Spleen (tissue), 11 donors: ENCODE data around the gene FAM114A1. TPM values are rescaled to one million over a fixed set of nuclear protein-coding genes. Genes with fewer than 3 reads are reported as not detected.
"Not testable (repeated sequence)": the region's sequence is repeated elsewhere in the genome, so short reads cannot be mapped to it uniquely, and the experiment has no call there.

Source experiments
- DNase-seq: peaks from one replicate; pipeline ENCODE4 v3.0.0-alpha.2; 2020
- H3K27ac ChIP-seq, 8 donors: fragments of 200-600 bp; sonication (generic) in 7 of 8; 1 replicate in 4 of 8; 2 replicates in 4 of 8; pipeline versions ENCODE4 v1.5.0 to v1.8.0; 2016 to 2021; ENCODE audit warnings: inconsistent platforms in 4 of 8, mild to moderate bottlenecking in 4 of 8, moderate library complexity in 1 of 8
- H3K27me3 ChIP-seq, 7 donors: fragments of 200-600 bp; sonication (generic) in 6 of 7; replicated peaks in 1 of 7; 1 replicate in 4 of 7; 2 replicates in 3 of 7; pipeline versions ENCODE4 v1.5.0 to v1.8.0; 2016 to 2021; ENCODE audit warnings: inconsistent platforms in 3 of 7, mild to moderate bottlenecking in 1 of 7
- H3K36me3 ChIP-seq, 6 donors: fragments of 200-600 bp; sonication (generic) in 5 of 6; 1 replicate in 4 of 6; 2 replicates in 2 of 6; pipeline versions ENCODE4 v1.5.0 to v1.8.0; 2016 to 2021; ENCODE audit warnings: inconsistent platforms in 2 of 6
- H3K4me1 ChIP-seq, 6 donors: fragments of 200-600 bp; sonication (generic) in 5 of 6; 1 replicate in 3 of 6; 2 replicates in 3 of 6; pipeline versions ENCODE4 v1.5.0 to v1.8.0; 2016 to 2021; ENCODE audit warnings: inconsistent platforms in 3 of 6
- H3K4me3 ChIP-seq, 8 donors: fragments of 200-600 bp; sonication (generic) in 7 of 8; 1 replicate in 4 of 8; 2 replicates in 4 of 8; pipeline versions ENCODE4 v1.5.0 to v1.8.0; 2016 to 2021; ENCODE audit warnings: inconsistent platforms in 4 of 8, mild to moderate bottlenecking in 4 of 8, moderate library complexity in 2 of 8
- H3K9me3 ChIP-seq, 8 donors: fragments of 200-600 bp; sonication (generic) in 7 of 8; 1 replicate in 4 of 8; 2 replicates in 4 of 8; pipeline versions ENCODE4 v1.5.0 to v1.8.0; 2016 to 2021; ENCODE audit warnings: inconsistent platforms in 4 of 8
- CTCF ChIP-seq, 11 experiments: fragments of 200-600 bp in 7 of 11; fragments of 450-650 bp in 4 of 11; sonication (generic) in 4 of 11; IDR thresholded peaks in 8 of 11; conservative IDR thresholded peaks in 3 of 11; 1 replicate in 7 of 11; 2 replicates in 4 of 11; pipeline versions ENCODE4 v1.4.0 to v1.8.0; 2016 to 2021; ENCODE audit warnings: antibody characterized with exemption in 11 of 11, inconsistent platforms in 4 of 11, mild to moderate bottlenecking in 1 of 11
- POLR2A ChIP-seq, 3 donors: fragments of 450-650 bp; IDR thresholded peaks; one replicate each; pipeline ENCODE4 v1.5.1; 2017; ENCODE audit warnings: antibody characterized with exemption in 3 of 3, mild to moderate bottlenecking in 1 of 3
- POLR2AphosphoS5 ChIP-seq, 3 donors: sonication (generic); formaldehyde crosslinking; IDR thresholded peaks; one replicate each; pipeline ENCODE4 v1.5.1; 2017; ENCODE audit warnings: antibody characterized with exemption in 3 of 3
- whole genome bisulfite sequencing, 5 donors: extraction: QIAGEN DNeasy Blood & Tissue Kit in 3 of 5; methylation state at CpG; one replicate each; pipeline versions ENCODE4 v1.1.5 to v1.1.7; 2013 to 2018; 5-methylcytosine and 5-hydroxymethylcytosine counted together
- intact Hi-C: fragments of 100-400 bp; cut with DNase I; formaldehyde crosslinking; loops from one replicate; pipeline ENCODE4 v1.15.0; 2023; ENCODE audit warnings: low total_unique reads
- polyA plus RNA-seq, 3 donors: library from polyadenylated mRNA; stranded (reverse); fragments of 200-250 nt; gene quantifications; one replicate each; pipeline ENCODE4 v1.2.1, GENCODE V29; 2013
- total RNA-seq, 7 donors: library from RNA; depleted of rRNA in 3 of 7; stranded (reverse); fragments of >200 nt in 3 of 7; fragmentation: NEBNext Ultra II Directional in 4 of 7; extraction: Animal tissue kit (Norgen Biotek cat#: 25700) in 4 of 7; gene quantifications; one replicate each; pipeline versions ENCODE4 v1.1.0 to v1.2.1, GENCODE V29; 2016 to 2021
- donor health status: healthy with polysubstance abuse.
- donor health status: DM: no; HTN: no; CAD: no; lungs with moderate emphysema.
- donor health status: DM: no; HTN: no; CAD: no.
- donor health status: Bipolar disorder and iron deficiency.
- donor health status: healthy.
- donor health status: DM: no; HTN: no; CAD: no.
- donor health status: DM: yes; HTN: yes; CAD: no.

Gene FAM114A1
- total and polyA plus RNA-seq, 10 donors = 3.9 to 50.2 (median 24.1) TPM

- no peak overlapping the region for H3K27ac ChIP-seq
- intact Hi-C loops = no loop called here
These were observed 90.3 kb downstream of the FAM114A1 start for GRCh38 chr4:38957893-38958292.

DNA sequence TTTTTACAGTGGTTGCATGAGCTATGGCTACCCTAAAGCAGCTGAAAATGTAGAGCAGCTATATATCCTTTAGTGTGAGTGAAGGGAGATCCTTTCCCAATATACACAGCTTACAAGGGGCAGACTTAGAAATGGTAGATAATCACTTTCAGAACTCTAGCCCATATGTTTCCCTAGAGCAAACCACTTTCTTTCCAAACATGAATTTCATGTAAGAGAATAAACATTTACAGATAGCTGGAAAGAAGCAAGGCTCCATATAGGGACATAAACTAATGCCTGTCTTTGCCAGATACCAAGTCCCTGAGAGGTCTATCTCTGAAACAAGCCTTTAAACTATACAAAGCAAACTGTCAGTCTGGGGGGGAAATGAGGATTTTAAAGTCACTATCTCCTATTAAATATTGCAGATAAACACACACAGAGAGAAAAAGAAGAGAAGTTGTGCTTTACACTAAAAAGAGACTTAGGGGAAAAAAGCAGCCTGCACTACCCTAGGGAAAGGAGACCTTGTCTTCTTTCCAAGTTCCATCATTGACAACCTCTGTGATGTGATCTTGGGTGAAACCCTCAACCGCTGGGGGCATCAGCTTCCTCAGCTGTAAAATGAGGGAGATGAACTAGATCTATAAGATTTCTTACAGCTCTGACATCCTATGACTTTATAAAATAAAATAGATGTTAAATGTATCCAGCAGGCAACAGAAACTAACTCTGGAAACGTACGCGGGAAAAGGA is 91.0 kb downstream of the FAM114A1 start:
- peaks cover 0 to 10% (median 0%) of the 10 kb centered on the region in 8 donors for H3K9me3 ChIP-seq
- no peaks in the 10 kb centered on the region for H3K4me1 ChIP-seq
- no peaks in the 10 kb centered on the region for H3K27me3 ChIP-seq
- no peak overlapping the region for H3K4me3 ChIP-seq
- no peak for DNase-seq
- 63 to 96% (median 85%) methylated on average over 4 of the region's 4 CpGs for WGBS, 5 donors
- no peaks in the 10 kb centered on the region for H3K36me3 ChIP-seq
- intact Hi-C loops = no loop called here
- TF ChIP-seq POLR2AphosphoS5 (IDR thresholded peaks at IDR 0.05) (no peak), CTCF (IDR thresholded peaks at IDR 0.05 in 8 of 11, conservative IDR thresholded peaks at IDR 0.05 in 3 of 11) (no peak), POLR2A (IDR thresholded peaks at IDR 0.05) (no peak)
- no peak overlapping the region for H3K27ac ChIP-seq

More at GRCh38 chr4:38957893-38958292, 90.3 kb downstream of the FAM114A1 start:
- Histone ChIP-seq H3K4me1 (no peaks in the 10 kb centered on the region), H3K9me3 (peaks cover 0 to 10% (median 0%) of the 10 kb centered on the region in 8 donors), H3K36me3 (no peaks in the 10 kb centered on the region), H3K4me3 (no peak overlapping the region), H3K27me3 (no peaks in the 10 kb centered on the region)
- WGBS, 5 donors = 85 to 97% (median 95%) methylated on average over 3 of the region's 3 CpGs
- no peak for TF ChIP-seq CTCF (IDR thresholded peaks at IDR 0.05 in 8 of 11, conservative IDR thresholded peaks at IDR 0.05 in 3 of 11)
- TF ChIP-seq POLR2AphosphoS5 (IDR thresholded peaks at IDR 0.05) = no peak
- TF ChIP-seq POLR2A (IDR thresholded peaks at IDR 0.05) = no peak
- DNase-seq = no peak

DNA sequence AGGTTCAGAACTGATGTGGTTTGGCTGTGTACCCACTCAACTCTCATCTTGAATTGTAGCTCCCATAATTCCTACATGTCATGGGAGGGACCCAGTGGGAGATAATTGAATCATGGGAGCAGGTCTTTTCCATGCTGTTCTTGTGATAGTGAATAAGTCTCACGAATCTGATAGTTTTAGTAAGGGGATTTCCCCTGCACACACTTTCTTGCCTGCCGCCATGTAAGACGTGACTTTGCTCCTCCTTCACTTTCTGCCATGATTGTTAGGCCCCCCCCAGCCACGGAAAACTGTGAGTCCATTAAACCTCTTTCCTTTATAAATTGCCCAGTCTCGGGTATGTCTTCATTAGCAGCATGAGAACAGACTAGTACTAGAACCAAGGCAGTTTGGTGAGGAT is 91.6 kb downstream of the FAM114A1 start:
- H3K36me3 ChIP-seq, H3K27me3 ChIP-seq, DNase-seq, H3K4me1 ChIP-seq, H3K27ac ChIP-seq, intact Hi-C loops, H3K4me3 ChIP-seq: not testable (repeated sequence)
- H3K9me3 ChIP-seq = peaks cover 0 to 10% (median 0%) of the 10 kb centered on the region in 8 donors
- 88 to 95% (median 89%) methylated on average over 5 of the region's 5 CpGs for WGBS, 5 donors

GRCh38 chr4:38964942-38965775 is 97.6 kb downstream of the FAM114A1 start:
- no peak for DNase-seq
- intact Hi-C loops = no loop called here
- no peaks in the 10 kb centered on the region for H3K27me3 ChIP-seq
- H3K4me3 ChIP-seq = no peak overlapping the region
- whole genome bisulfite sequencing, 5 donors = 89 to 95% (median 89%) methylated on average over 11 of the region's 11 CpGs
- peaks cover 0 to 10% (median 0%) of the 10 kb centered on the region in 8 donors for H3K9me3 ChIP-seq
- H3K4me1 ChIP-seq = no peaks in the 10 kb centered on the region
- no peak for TF ChIP-seq CTCF (IDR thresholded peaks at IDR 0.05 in 8 of 11, conservative IDR thresholded peaks at IDR 0.05 in 3 of 11)
- TF ChIP-seq POLR2A (IDR thresholded peaks at IDR 0.05) = no peak
- no peak for TF ChIP-seq POLR2AphosphoS5 (IDR thresholded peaks at IDR 0.05)
- no peak overlapping the region for H3K27ac ChIP-seq
- H3K36me3 ChIP-seq = peaks cover 2 to 56% (median 10%) of the 10 kb centered on the region in 6 donors
